ENCODE data around the gene ARHGAP28.

Gene ARHGAP28

DNA sequence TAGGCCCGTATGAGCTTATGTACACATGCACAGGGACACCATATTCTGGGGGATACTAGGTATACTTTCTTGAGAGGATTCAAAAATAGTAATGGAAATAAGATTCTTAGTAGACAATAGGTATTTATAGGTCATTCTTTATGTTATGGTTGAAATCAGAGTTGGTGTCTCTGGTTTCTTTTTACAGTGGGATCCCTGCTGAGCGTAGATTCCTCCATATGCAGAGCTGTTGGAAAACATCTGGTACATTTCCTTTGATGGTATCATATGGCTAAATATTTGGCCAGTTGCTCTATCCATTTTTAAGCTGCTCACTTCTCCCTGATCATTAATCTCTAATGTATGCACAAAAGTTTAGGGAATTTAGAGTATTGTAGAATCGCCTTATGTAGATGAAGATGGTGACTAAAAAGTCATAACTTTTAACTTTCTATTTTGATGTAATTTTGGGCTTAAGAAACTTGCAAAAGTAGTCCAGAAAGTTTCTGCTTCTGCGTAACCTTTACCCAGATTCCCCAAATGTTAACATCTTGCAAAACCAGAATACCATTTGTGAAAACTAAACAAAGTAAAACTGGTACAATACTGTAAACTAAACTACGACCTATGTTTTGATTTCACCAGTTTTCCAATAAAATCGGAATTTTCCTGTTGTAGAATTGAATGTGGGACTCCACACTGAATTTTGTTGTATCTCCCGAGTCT, 5.4 kb downstream of the ARHGAP28 start:
- no peak for DNase-seq

DNA sequence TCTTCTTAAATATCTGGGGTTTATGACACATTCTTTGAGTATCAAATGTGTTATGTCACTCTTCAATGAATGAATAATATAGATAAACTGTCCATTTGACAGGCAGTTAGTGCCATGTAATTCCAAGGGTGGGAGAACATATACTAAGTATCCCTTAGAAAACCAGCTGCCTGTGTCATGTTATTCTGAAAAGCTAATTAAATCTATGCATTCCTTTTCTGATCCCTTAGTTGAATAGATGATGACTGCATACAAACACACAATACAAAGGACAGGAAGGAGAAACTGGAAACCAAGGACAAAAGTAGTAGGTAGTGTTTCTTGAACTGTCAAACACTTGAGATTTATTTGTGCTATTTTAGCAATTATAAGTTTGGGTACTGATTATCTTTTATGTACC, 8.3 kb downstream of the ARHGAP28 start:
- DNase-seq, result no peak

DNA sequence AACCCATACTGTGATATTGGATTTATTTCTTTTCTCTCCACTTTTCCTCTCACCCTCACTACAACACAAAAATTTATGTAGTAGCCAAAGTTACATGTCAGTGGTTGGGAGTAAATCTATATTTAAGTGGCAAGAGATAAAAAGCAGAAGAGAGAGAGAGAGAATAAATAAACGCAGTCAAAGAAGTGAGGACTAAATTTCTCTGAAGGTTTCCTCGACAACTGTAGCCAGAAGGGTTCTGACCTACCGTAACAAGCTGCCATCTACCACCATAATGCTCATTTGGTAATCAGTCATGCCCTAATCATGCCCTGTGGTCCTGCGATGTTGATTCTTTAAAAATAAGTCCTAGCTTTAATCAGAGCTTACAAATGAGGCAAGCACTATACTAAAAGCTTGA, 9.1 kb downstream of the ARHGAP28 start:
- DNase-seq, result no peak

DNA sequence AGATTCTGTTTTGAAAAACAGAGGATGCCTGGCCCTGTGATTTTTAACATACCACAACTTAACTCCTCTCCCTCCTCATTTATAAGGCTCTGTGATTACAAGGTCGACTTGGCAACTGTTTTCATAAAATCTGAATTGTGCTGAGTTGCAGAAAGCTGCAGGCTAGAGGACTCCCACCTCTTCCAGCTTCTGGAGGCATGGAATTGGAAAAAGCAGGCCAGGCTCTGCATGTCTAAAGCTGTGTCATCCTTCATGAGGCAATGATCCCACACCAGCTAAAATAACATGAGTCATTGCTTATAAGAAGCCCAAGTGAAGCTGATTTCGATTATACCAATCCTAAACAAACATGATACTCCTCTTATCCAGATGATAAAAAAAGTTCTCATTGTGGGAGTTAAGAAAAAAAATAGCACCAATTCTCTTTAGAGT, 11.7 kb downstream of the ARHGAP28 start:
- DNase-seq, result peak; percentile 42

DNA sequence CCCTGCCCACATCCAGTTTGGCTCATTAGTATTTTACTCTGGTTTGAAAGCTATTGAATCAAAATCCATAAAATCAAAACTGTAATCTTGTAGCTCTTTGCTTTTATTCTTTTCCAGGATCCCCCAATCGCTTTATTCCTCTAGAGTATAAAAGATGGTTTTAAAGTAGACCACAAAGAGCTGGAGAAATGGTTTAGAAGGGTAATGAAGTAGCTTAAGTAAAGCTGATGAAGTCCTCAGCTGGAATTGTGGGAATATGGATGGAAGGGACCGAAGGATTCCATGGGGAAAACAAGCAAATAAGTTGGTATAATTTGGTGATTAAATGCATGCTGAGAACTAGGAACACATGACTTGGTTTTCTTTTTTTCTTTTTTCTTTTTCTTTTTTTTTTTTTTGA, 12.3 kb downstream of the ARHGAP28 start:
- no peak for DNase-seq

DNA sequence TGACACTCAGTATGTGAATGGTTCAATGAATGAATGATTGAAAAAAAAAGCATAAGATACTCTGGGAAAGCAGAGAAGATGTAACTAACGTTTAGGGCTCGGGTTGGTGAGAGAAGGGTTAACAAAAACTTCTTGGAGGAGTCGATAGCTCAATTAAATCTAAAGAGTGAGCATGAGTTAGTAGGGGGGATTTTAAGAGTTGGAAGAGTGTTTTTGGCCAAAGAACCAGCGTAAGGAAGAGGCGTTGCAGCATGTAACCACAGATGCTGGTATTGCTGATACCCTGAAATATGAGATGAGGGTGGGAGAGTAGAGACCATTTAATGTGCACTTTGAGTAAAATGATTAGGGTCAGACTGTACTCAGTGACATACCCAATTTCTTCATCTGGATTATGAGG, 14.5 kb downstream of the ARHGAP28 start:
- DNase-seq, result no peak

DNA sequence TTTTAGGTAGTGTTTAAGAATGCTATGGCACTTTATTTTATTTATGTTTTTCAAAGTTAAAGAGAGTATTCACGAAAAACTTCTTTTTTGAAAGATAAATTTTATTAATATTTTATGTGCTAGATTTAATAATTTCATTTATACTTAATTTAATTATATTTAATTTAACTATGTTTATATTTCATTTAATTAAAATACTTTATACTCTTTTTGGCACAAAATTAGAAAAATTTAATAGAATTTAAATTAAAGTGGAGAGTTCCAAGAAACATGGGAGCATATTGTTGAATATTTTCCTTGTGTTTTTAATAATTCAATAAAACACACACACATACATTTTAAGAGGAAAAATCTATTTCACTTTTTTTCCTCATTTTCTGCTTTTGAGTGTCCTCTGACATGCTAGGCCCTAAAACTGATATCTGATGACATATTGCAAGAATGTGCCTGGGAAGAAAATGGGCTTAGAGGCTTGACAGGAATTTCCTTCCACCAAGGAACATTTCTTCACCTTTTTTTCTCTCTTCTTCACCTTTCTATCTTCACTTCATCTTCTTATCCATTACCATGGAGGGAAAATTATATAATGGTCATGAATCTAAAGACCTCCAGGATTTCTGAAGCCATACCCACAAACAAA, 15.4 kb downstream of the ARHGAP28 start:
- DNase-seq, result no peak

DNA sequence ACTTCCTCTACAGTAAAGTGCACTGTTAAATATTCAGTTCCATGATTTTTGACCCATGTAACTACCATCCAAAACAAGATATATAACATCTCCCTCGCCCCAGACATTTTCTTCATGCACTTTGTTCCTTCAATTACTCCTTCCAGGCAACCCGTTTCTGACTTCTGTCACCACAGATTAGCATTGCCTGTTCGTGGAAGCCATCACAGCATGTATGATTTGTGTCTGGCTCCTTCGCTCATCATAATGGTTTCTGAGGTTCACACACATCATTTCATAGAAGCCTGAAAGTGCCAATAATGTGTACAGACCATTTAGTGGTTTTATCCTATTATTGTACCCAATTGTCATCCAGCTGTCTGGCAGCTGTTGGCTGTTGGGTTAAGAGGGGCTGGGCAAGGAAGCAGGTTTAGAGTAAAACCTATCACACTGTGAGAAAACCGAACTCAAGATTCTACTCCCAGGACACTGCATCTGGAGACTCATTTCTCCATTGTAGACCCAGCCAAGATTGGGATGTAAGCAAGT, 16.1 kb downstream of the ARHGAP28 start:
- no peak for DNase-seq

DNA sequence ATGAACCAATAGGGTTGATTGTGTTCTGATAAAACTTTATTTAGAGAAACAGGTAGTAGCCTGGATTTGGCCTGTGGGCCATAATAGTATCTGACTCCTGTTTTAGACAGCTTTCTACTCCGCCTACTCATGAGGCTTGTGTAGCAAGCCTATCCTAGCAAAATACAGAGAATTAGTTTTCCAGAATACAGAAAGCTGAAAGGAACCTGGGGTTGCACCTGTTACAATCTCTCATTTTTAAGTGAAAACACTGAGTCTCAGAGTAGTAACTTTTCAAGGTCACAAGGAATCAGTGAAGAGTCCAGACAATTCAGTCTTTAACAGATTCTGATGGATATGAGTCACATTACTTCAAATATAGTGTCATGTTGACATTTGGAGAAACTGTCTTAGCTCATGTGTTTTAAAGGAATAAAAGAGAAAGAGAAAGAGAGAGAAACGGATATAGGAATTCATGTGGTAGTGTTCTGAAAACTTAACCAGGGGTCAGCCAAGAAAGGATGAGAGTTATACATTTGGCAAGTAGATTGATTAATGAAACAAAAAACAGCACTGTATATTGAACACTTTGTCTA, 17.0 kb downstream of the ARHGAP28 start:
- DNase-seq, result no peak

DNA sequence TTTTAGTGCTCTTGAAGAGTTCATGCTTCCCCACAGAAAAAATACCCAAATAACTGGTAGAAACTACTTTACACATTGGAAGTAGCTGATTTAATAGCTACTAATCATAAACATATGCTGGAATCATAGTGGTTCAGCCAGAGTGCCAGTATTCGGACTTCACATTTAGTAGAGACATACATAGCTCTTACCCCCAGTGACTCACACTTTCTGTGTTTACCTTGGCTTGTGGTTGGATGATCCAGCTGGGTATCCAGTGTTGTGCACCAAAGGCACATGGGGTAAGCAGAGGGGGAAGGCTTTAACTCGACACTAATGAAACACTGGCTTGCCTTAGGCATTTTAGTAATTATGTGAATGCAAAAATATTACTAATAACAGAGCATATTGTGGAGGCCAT, 18.1 kb downstream of the ARHGAP28 start:
- peak; percentile 54 for DNase-seq

DNA sequence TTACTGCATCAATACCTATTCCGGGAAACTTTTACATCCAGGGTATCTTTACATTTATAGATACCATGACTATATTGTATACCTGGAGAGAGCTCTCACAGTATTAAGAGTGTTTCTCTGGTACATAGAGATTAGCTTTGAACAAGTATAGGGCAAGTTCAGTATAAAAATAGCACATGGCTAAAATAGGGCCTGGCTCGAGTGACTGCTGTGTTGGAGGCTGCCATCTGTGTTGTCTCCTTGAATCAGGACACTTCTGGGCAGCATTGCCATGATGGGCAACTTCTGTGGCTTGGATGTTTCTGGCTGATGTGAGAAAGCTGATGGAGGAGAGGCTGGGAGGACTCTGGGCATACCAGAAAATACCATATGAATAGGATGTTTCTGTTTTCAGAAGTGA, 18.7 kb downstream of the ARHGAP28 start:
- no peak for DNase-seq

DNA sequence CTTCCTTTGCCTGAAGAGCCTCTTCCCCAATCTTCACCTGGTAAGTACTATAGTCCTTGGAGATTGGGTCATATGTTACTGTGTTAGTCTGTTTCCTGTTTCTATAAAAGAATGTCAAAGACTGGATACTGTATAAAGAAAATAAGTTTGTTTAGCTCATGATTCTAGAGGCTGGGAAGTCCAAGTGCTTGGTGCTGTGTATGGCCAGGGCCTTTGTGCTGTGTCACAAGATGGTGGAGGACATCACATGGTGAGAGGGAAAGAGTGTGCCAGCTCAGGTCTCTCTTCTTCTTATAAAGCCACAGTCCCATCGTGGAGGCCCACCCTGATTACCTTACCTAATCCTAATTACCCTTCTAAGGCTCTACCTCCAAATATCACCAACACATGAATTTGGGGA, 20.9 kb downstream of the ARHGAP28 start:
- no peak for DNase-seq

DNA sequence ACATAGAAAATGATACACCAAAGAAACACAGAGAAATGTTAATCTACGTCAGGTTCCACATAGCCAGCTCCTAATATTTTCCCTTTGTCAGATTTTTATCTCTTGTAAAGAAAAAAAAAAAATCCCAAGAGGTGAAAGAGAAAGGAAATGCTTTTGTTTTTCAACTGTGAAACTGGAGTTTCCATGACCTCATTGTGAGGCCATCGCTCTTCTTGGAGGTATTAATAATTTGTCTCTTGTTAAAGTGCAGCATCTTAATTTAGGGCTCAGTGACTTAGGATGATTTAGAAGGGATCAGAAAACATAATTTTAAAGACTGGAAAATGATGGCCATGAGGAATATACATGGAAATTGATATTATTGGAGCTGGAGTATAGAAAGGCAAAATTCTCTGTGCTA, 21.7 kb downstream of the ARHGAP28 start:
- no peak for DNase-seq

DNA sequence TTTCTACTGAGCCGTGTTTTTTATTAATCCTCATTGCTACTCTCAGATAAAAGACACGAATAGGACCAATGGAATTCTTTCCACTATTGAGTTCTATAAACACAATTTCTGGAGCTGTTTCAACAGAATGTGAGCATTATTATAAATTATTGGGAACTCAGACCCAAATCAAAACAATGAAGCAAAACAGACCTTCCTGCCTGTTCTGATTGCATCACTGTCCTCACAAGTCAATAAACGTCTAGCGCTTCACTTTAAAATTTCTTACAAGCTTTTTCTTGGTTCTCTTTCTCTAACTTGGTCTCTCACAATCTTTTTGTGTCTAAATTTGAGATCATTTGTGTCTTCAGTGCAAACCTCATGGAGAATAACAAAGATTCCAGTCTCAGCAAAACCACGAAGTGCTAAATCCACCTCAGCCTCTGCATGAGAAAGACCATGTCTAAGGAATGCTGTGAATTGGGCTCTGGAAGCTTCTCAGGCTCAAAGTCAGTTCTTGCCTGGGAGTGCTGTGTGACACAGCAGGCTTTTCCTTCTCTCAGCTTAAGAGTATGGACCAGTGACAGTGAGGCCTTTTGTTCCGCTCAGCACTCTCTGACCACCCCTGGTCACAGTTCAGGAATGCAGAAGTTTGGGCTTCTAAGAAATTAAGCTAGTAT, 22.8 kb downstream of the ARHGAP28 start:
- DNase-seq, result no peak

DNA sequence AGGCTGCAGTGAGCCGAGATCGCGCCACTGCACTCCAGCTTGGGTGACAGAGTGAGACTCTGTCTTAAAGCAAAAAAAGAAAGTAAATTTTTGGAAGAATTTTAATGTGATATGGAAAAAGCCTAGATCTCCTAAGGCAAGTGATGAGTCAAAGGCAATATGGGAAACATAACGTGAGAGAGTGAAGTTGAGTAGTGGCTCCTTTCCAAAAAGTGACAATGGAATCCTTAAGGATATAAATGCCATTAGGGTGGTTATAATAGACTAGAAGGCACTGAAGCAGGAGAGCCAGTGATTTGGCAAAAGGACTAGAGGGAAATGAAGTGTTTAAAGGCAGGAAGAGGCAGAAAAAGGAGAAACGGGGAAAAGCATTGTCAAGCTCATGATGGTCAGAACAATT, 25.6 kb downstream of the ARHGAP28 start:
- DNase-seq, result no peak

DNA sequence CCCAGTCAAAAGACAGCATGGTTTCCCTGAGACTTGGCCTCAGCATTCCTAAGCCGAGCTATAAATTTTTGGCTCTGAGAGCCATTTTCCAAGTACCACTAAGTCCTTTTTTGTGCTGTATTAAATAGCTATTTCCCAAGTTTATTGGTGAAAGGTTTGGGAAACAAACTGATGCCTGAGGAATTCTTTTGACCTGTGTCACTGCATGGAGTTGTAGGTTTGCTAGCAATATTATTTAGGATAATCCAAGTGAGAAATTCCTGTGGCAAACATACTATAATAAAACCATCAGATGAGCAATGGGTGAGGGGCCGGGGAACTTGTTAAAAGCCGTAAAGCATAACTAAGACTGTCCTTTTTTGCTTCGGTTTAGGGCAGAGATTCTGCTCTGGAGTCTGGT, 28.4 kb downstream of the ARHGAP28 start:
- no peak for DNase-seq

DNA sequence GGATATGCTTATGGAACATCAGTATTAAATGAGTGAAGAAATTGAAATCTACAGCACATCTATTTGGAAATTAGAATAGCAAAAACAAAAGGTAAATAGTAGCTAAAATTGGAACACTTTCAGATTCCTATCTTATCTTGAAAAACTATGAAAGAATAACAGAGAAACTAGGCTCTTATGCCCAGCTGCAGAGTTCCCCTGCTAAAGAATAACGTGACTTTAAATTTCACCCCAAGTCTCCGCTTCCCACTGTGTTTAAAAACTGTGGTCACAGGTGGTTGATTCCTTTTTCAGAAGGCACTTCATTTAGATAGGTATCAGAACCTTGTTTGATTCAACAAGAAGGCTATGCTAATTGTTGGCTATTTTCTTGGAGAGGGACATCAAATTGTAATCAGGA, 30.1 kb downstream of the ARHGAP28 start:
- no peak for DNase-seq

DNA sequence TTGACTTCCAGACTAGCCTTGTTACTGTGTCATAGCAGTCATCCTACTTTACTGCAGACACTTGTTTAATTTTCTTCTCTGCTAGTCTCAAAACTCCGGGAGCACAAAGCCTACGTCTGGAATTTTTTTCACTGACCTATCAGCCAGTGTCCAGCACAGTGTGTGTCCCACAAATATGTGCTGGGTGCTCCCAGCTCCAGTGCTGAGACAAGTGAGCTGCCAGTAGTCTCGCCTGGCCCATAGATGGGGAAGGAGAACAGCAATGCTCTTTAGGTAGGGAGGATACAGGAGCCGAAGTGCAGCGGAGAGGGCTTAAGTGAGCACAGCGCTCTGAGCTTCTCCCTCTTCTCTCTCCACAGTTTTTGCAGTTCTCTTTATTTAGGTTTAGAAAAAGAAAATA, 34.0 kb downstream of the ARHGAP28 start:
- DNase-seq, result no peak

DNA sequence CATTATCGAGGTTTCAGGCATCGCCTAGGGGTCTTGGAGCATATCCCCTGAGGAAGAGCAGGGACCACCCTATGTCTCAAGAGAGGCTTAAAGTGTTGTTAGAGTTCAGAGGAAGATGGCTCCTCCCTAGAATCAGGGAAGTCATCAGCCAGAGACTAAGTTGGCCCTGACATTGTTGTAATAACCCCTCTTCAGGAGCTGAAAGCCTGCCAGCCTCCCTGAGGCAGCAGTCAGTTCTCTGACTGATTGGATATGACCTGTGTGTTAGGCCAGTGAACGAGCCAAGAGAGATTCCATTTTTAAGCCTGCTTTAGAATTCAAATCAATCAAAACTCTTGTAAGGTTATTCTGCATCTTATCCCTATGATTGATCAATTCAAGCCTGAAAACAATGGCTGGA, 34.9 kb downstream of the ARHGAP28 start:
- no peak for DNase-seq

DNA sequence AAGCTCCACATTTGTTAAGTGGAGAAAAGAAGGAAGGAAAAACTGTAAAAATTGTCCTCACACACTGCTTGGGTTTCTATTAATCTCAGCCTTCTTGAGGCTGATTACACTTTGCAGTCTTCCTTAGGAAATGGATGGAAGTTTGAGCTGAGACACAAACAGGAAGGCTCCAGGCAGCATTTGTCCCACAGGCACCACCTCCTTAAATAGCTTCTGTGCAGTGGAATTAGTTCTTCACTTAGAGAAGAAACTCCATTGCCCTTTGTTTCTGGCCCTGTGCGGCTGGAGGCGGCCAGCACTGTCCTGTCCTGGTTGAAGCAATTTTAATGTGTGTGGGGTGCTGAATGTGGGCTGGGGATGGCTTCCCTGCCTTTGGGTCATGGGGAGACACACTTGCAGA, 44.3 kb downstream of the ARHGAP28 start:
- no peak for DNase-seq

DNA sequence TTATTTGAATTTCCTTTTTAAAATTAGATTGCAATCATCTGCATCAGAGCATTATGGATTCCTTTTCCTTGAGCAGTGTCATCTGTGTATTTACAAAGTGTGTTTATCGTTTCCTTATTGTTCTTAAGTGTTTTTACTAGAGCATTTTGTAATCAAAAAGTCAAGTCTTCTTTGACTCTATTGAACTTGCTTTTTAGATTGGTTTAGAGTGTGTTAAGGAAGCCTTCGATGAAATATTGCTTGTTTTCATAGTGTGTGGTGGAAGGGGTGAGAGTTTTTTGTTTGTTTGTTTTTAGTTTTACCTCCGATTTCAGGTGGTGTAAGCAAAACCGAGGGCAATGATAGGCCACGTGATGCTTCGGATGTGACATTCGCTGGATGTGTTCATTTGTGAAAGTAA, 45.7 kb downstream of the ARHGAP28 start:
- no peak for DNase-seq

DNA sequence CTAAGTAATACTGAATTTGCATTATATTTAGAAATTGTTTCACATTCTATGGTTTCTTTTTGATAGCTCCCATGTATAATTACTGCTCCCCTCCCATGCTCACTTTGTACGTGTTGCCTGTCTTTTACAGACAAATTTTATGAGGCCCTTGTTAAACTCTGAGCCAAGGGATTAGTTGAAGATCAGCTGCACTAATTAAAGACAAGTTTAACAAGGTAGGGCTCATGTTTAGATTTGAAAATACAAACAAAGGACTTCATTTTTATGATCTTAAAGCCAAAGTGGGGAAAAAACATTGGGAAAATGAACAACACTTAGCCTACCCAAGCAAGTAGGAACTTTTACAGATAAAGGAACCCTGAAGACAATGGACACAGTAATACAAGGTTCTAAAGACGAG, 46.2 kb downstream of the ARHGAP28 start:
- no peak for DNase-seq

DNA sequence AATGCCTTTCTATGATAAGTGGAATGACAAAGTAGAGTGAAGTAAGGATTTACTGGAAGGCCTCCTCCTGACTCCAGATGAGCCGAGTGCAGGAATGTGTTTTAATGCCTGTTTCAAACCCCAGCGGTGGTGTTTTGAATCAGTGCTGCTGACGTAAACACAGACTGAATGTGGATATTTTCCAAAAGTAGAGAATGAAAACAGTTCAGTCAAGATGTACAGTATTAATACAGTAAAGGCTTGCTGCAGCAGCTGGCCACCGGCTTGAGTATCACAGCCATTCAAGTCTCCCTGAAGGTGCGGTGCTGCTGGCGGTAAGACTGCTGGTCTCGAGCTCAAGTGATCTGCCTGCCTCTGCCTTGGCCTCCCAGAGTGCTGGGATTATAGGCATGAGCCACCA, 46.7 kb downstream of the ARHGAP28 start:
- DNase-seq, result peak; percentile 74

DNA sequence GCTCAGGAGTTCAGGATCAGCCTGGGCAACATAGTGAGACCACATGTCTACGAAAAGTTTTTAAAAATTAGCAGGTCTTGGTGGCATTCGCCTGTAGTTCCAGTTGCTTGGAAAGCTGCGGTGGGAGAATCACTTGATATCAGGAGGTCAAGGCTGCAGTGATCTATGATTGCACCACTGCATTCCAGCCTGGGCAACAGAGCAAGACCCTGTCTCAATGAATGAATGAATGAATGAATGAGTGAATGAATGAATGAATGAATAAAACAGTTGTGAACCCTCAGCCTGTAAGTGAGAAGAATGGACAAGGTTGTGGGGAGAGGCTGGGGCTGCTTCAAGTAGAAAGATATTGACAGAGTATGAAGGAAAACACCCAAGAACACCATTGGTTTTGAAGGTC, 48.0 kb downstream of the ARHGAP28 start:
- DNase-seq, result no peak
